Inflammatory macrophage treated with lipopolysaccharide for 1 hour (primary cell): ENCODE measurements around the gene CACNA1I.

ENCODE experiments used
- DNase-seq, 2 donors: peaks; one replicate each; pipeline ENCODE4 v3.0.0-alpha.2; 2020 to 2022

Gene CACNA1I

DNA sequence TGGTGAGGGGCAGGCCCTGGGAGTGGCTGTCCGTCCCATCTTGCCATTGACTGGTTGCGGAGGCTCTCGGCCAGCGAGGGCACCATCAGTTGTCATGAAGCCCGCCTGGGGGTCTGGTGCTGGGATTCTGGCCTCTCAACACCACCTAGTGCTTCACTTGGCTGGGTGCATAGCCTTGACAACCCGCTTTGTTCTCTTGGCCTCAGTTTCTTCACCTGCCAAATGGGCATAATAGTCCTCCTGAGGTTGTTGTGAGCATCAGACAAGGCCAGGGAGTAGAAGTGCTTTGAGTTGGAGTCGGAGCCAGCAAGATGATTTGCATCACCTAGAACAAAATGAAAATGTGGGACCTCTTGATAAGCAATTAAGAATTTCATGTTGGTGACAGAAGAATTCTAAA lies 1.5 kb upstream of the CACNA1I start:
- DNase-seq, result no peak

GRCh38 chr22:39570226-39570625 lies 327 bp upstream of the CACNA1I start:
- DNase-seq, result no peak

- DNase-seq, result no peak
Observed at GRCh38 chr22:39571538-39571937, 985 bp downstream of the CACNA1I start.

GRCh38 chr22:39574779-39575551 lies 4.4 kb downstream of the CACNA1I start:
- no peak for DNase-seq

DNA sequence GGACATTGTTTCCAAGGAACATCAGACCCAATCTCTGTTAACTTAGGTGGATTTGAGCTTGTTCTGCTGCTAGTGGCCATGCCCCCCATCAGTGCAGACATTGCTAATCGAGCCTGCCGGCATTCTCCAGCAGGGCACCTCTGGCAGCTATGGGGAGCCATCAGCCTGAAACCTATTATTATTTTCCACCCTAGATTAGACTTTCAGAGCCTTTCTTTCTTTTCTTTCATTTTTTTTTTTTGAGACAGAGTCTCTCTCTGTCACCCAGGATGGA lies 4.9 kb downstream of the CACNA1I start:
- no peak for DNase-seq

- DNase-seq, result no peak
Observed at GRCh38 chr22:39576027-39576426, 5.5 kb downstream of the CACNA1I start.

DNA sequence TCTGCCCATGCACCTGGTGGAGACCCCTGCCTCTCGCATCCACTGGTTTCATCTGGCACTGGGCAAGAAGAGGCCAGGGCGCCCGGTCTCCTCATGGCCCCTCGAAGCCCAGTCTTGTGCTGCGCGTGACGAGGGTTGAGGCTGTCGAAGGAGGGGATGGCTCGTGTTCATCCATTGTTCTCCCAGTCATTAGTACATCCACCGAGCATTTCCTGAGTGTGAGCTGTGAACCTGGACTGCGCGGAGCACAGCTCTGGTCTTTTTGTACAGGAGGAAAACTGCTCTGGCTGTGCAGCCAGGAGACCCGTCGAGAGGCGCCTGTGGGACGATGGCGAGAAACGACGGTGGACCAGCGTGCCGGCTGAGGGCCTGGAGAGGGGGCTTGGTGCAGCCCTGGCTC lies 6.8 kb downstream of the CACNA1I start:
- no peak for DNase-seq

- DNase-seq, result no peak
Observed at GRCh38 chr22:39577900-39578299, 7.3 kb downstream of the CACNA1I start.

DNA sequence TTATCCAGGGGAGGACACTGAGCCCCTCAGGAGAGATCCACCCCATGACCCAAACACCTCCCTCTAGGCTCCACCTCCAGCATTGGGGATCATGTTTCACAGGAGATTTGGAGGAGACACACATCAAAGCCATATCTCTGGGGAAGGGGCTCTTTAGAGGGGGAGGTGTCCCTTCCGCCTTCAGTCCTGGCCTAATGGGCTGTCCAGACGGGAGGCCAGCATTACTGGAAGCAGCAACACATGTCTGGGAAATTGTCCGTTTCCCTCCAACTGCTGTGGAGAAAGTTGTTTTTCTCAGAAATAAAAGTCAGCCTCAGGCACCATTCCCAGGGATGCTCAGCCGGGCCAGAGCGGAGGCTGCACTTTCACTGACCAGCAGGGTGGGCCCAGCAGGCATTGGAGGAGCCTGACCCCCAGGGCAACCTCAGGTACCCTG lies 9.5 kb downstream of the CACNA1I start:
- DNase-seq, result no peak

- no peak for DNase-seq
Observed at GRCh38 chr22:39580795-39581194, 10.2 kb downstream of the CACNA1I start.

DNA sequence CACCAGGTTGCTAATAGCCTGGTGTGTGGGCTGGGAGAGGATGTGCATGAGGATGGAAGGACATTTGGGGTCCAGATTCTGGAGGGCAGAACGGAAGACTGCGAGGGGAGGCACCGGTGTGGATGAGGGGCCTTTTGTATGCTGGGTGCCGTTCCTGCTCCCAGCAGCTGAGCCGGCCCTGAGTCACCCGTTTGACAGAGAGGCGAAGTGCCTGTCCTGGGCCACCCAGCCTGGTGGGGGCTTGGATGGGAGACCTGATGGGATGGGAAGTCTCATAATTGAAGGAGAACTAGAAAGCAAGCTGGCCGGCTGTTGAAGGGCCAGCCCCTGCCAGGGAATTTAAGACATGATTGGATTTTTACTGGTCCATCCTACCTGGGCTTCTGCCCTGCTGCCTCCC lies 10.8 kb downstream of the CACNA1I start:
- DNase-seq, result no peak

DNA sequence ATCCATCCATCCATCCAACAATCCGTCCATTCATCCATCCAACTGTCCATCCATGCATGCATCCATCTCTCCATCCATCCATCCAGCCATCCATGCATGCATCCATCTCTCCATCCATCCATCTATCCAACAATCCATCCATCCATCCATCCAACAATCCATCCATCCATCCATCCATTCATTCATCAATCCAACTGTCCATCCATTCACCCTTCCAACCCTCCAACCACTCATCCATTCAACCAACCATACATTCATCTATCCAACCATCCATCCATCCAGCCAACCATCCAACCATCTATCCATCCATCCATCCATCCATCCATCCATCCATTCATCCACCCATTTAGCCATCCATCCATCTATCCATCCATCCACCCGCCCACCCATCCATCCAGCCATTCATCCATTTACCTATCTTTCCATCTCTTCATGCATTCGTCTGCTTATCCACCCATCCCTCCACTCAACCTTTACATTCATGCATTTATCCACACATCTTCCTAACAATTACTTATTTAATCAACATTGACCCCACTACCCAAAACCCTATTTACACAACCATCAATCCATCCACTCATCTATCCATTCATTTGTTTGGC lies 12.6 kb downstream of the CACNA1I start:
- no peak for DNase-seq

- no peak for DNase-seq
Observed at GRCh38 chr22:39589875-39590274, 19.3 kb downstream of the CACNA1I start.

- no peak for DNase-seq
Observed at GRCh38 chr22:39592081-39593065, 21.8 kb downstream of the CACNA1I start.

- no peak for DNase-seq
Observed at GRCh38 chr22:39593066-39593930, 22.7 kb downstream of the CACNA1I start.

GRCh38 chr22:39593931-39594285 lies 23.4 kb downstream of the CACNA1I start:
- no peak for DNase-seq

DNA sequence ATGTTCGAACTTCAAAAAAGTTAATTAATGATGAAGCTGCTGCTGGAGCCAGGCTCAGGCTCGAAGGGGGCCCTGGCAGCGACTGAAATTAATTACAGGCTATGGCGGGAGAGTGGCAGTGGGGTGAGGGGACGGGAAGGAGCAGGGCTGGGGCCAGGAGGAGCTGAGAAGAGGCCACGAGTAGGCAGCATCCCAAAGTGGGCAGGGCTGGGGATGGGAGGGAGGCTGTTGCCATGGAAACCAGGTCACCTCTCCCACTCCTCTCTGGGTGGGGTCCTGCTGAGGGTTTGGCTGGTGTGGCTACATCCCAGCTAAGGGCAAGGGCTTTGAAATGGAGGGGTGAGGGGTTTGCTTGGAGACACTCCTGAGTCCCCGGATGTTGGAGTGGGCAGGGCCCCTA lies 23.9 kb downstream of the CACNA1I start:
- DNase-seq, result no peak

DNA sequence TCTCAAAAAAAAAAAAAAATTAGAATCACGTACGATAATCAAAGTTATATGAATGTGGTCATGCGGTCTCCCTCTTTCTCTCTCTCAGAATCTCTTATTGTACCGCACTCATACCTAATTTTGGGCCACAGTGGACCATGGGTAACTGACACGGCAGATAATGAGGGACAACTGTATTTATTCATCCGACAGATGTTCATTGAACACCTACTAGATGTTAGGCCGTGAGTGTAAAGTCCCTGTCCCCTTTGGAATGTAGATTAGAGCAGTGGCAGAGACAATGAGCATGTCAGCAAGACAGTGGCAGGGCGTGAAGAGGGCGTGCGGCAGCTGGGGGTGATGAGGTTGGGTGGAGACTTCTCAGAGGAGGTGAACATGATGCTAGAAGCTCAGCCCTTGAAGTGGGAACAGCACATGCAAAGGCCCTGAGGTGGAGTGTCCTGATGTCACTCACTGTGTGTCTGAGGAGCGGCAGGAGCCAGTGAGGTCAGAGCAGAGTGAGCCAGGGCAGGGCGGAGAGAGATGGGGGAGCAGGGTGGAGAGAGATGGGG lies 25.1 kb downstream of the CACNA1I start:
- DNase-seq, result no peak

DNA sequence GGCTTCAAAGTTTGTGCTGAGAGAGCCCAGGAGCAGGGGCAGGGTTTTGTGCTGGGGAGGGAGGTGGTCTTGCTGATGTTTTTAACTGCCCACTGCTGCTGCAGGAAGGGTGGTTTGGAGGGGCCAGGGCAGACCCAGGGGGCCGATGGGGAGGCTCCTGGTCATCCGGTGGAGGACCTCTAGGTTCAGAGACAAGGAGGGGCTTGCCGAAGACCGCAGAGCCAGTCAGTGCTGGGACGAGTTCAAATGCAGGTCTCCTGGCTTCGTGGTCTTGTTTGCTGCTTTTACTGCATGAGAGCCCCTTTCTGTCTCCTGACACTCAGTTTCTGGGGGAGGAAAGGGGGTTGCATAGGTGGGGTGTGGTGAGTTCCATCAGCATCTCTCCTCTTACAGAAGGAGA lies 26.0 kb downstream of the CACNA1I start:
- DNase-seq, result no peak

DNA sequence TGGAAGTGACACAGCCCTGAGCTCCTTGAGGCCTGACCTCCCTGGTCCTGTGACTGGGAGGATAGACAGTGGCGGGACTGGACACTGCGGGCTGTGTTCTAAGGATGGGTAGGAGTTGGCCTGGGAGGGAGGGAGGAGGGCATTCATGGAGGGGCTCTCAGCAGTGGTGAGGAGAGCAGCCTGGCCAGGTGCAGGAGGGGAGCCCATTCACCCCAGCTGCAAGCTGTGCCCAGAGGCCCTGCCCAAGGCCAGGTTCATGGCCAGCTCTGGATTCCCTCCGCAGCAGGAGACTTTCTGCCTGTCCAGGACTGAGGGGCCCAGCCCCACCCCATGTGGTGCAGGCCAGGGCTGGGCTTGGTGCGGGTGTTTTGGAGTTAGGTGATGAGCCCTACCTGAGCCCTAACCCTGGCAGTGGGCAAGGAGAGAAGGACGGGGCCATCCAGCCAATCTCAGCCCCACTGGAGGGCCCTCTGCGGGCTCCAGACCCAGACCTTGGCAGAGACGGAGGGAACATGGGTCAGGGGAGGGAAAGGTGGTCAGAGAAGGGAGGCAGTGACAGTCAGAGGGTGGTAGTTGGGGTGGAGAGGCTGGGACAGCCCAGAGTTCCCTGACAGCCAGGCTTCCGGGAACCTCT lies 26.8 kb downstream of the CACNA1I start:
- DNase-seq, result no peak

GRCh38 chr22:39598017-39598965 lies 27.7 kb downstream of the CACNA1I start:
- peak in 1 of 2 donors; percentile 16 for DNase-seq
